Effector CD4-positive, alpha-beta T cell (primary cell): Measurements from ENCODE around the gene TMEM167B.
"Not testable (repeated sequence)": the region's sequence is repeated elsewhere in the genome, so short reads cannot be mapped to it uniquely, and the experiment has no call there.

Experiments
- DNase-seq: peaks from one replicate; pipeline ENCODE4 v3.0.0-alpha.2; 2020

TMEM167B gene

DNA sequence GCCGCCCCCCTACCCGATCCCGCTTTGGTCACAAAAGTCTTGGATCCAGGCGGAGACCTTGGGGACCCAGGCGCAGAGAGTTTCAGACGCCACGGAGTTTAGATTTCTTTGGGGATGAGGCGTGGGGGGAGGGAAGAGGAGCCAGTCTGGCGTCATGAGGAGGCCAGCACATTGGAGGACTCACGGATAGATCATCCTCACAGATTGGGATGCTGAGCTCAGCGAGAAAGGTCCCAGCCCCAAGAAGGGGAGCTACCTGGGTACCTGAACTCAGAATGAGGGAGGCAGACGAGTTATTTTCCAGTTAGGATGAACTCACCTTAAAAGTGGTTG lies 23.7 kb downstream of the TMEM167B start:
- DNase-seq: no peak

DNA sequence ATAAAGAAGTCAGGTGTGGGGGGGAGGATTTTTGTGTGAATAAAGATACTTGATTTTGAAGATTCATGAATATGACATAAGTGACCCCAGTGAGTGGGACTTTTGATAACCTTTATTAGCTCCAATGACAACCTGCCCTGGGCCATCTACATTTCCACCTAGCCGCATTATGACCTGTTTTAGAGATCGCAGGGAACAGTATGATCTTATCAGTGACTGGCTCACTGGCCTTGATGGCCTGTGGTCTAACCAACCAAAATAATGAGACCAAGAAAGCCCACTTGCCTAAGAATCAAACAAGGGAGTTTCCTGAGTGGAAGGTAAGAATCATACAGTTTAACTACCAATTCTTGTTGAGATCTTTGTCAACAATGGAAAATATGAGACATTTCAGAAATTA lies 25.1 kb downstream of the TMEM167B start:
- DNase-seq: no peak

GRCh38 chr1:109116286-109116685 lies 25.7 kb downstream of the TMEM167B start:
- no peak for DNase-seq

GRCh38 chr1:109118089-109118488 lies 27.5 kb downstream of the TMEM167B start:
- no peak for DNase-seq

DNA sequence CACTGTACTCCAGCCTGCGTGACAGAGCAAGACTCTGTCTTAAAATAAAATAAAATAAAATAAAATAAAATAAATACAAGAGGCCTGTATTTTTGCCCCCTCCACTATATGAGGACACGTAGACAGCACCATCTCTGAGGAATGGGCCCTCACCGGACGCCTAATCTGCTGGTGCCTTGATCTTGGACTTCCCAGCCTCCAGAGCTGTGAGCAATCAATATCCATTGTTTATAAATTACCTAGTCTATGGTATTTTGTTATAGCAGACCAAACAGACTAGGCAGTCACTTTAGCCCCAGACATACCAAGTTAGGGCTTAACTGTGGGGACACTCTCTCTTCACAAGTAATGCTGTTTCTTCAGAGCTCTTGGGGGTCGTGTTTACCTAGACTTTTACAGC lies 29.8 kb downstream of the TMEM167B start:
- no peak for DNase-seq

DNA sequence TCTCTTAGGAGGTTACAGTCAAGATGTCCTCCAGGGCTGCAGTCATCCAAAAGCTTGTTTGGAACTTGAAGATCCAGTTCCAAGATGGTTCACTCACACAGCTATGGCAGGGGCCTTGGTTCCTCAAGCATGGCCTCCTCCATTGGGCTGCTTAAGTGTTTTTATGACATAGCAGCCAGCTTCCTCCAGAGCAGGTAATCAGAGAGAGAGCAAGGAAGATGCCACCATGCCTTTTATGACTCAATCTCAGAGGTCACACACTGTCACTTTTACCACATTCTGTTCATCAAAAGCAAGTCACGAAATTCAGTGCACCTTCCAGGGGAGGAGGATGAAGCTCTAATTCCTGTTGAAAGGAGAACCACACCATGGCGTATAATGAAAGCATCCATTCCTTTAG lies 40.5 kb downstream of the TMEM167B start:
- DNase-seq: no peak

DNA sequence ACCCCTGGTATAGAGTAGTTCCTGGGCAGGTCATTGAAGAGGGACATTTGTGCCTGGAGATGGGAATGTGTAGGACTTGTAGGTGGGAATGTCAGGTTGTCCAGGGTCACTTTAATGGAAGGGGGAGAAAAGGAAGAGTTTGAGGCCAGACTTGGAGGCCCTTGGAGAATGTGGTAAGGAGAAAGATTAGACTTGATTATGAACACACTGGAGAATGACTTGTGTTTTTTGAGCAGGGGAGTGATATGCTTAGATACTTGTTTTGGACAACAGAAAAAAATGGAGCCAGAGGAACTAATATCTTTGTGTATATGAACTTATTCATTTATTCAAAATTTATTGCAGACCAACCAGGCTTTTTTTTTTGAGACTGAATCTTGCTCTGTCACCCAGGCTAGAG lies 41.2 kb downstream of the TMEM167B start:
- no peak for DNase-seq

- no peak for DNase-seq
Observed at GRCh38 chr1:109133002-109133706, 42.6 kb downstream of the TMEM167B start.

- DNase-seq: no peak
Observed at GRCh38 chr1:109133815-109134214, 43.3 kb downstream of the TMEM167B start.

- no peak for DNase-seq
Observed at GRCh38 chr1:109134423-109134822, 43.9 kb downstream of the TMEM167B start.

DNA sequence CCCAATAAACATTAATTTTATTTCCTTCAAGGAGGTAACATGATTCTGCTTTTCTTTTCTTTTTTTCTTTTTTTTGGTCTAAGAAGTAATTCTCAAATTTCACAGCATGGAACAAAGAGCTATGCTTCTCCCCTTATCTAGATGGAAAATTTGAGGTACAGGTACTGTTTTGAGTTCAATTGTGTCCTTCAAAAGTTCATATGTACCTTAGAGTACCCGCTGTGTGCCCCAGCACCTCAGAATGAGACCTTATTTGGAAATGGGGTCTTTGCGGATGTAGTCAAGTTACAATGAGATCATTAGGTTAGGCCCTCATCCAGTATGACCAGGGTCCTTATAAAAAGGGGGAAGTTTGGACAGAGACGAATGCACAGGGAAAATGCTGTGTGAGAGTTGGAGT lies 45.4 kb downstream of the TMEM167B start:
- DNase-seq: no peak

DNA sequence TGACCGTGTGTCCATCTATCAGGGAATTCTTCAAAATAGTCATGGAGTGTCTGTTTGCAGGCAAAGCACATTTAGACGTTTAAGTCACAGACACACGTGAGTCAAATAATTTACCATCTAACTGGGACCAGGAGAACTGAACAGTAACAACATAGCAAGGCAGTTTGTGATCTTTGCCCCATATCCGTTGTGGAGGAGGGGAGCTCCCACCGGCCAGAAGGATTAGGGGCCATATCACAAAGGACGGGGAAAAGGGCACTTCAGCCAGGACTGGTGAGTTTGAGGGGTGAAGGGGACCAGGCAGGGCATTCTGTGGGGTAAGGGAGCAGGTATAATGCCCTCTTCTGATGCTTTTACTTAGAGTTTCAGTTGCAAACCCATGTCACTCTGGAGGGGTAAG lies 46.2 kb downstream of the TMEM167B start:
- no peak for DNase-seq

DNA sequence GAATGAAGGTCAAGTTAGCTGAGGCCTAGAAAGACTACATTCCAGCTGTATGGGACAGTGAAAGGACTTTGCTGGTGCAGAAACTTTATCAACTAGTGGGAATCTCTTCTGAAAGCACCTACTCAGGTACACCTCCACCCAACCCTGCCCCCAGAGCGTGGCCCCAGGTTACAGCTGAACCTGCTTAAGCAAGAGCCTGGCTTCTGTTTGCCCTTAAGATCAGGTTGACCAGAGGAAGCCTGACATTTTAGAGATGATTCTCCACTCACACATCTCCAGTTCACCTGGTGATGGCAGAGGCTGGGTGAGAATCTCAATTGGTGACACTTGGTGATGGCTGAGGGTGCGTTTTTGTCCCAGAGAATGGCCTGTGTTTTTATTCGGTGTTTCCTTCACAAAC lies 47.4 kb downstream of the TMEM167B start:
- DNase-seq: no peak

- no peak for DNase-seq
Observed at GRCh38 chr1:109138358-109138757, 47.8 kb downstream of the TMEM167B start.

DNA sequence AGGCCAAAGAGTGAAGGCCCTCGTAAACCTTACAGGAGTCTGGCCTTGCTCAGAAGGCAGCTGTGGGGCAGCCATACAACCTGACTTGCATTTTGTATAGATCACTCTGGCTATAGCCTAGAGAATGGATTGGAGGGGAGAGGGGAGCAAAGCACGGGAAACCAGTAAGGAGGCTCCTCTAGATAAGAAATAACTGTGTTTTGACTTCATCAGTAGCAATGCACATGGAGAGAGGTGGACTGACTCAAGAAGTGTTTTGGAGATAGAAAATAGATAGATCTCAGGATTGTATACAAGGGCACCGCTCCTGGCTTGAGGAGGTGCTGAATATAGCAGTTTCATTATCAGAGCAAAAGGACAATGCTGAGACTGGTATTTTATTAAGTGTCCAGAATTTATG lies 49.8 kb downstream of the TMEM167B start:
- no peak for DNase-seq

DNA sequence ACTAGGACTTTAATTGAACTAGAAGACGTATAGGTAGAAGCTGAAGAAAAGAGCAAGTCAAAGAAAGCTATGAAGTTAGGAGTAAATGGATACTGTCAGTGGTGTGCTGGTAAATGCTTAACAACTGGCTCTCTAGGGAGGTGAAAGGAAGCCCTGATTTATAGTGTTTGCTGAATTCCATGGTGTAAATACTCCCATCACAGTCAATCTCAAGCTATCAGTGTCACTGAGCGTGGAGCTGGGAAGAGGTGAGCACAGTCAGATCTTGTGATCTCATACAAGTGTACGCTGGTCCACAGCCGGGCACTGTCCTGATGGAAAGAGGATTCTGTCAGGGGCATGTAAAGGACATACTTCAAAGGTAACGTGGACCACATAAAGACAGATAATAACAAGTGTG lies 51.7 kb downstream of the TMEM167B start:
- DNase-seq: no peak

DNA sequence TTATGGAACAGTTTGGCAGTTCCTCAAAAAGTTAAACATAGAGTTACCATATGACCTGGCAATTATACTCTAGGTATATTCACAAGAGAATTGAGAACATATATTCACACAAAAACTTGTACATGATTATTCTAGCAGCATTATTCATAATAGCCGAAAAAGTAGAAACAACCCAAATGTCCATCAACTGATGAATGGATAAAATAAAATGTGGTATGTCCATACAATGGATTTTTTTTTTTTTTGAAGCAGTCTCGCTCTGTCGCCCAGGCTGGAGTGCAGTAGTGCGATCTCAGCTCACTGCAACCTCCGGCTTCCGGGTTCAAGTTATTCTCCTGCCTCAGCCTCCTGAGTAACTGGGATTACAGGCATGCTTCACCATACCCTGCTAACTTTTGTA lies 52.2 kb downstream of the TMEM167B start:
- DNase-seq: not testable (repeated sequence)
